RKO (cell line): ENCODE results near the gene GPX5.

Experiments
- DNase-seq: peaks from one replicate; pipeline ENCODE4 v3.0.0-alpha.2; 2016; ENCODE audit warnings: low spot score

Gene GPX5

GRCh38 chr6:28555136-28555535, 29.5 kb downstream of the GPX5 start:
- DNase-seq, result no peak

GRCh38 chr6:28558629-28559028, 32.9 kb downstream of the GPX5 start:
- DNase-seq, result no peak

- DNase-seq, result no peak
These were observed 37.9 kb downstream of the GPX5 start for GRCh38 chr6:28563430-28564095.

- DNase-seq, result no peak
These were observed 40.3 kb downstream of the GPX5 start for GRCh38 chr6:28565823-28566526.

GRCh38 chr6:28566527-28567252, 41.0 kb downstream of the GPX5 start:
- DNase-seq, result no peak

- no peak for DNase-seq
These were observed 41.8 kb downstream of the GPX5 start for GRCh38 chr6:28567506-28567905.

- DNase-seq, result no peak
These were observed 42.9 kb downstream of the GPX5 start for GRCh38 chr6:28568515-28569108.

GRCh38 chr6:28569748-28570147, 44.1 kb downstream of the GPX5 start:
- no peak for DNase-seq

GRCh38 chr6:28580475-28580874, 54.8 kb downstream of the GPX5 start:
- peak; percentile 45 for DNase-seq

- DNase-seq, result no peak
These were observed 57.8 kb downstream of the GPX5 start for GRCh38 chr6:28583463-28583862.
